H1 (cell line): Measurements from ENCODE around the gene TCAP. TPM values are rescaled to one million over a fixed set of nuclear protein-coding genes. Genes with fewer than 3 reads are reported as not detected.

Source experiments
- ASH2L ChIP-seq: fragments of 200-600, 300-600 bp; sonication (generic); IDR thresholded peaks from one replicate; pipeline ENCODE4 v1.7.1; 2017; ENCODE audit warnings: low read length
- HDAC2 ChIP-seq, 2 experiments: fragments of 300-600 bp in 1 of 2; sonication (generic) in 1 of 2; IDR thresholded peaks; 2 replicates each; pipeline ENCODE4 v1.6.1; 2011 to 2012; ENCODE audit warnings: low read depth in 2 of 2, low read length in 2 of 2, mild to moderate bottlenecking in 2 of 2, moderate library complexity in 2 of 2, borderline replicate concordance in 1 of 2, inconsistent platforms in 1 of 2
- JUND ChIP-seq: IDR thresholded peaks from 2 replicates; pipeline ENCODE4 v1.6.1; 2011; ENCODE audit warnings: mild to moderate bottlenecking, improper control_type of control experiment, low read length
- KDM1A ChIP-seq: fragments of 200-600, 300-600 bp; sonication (generic); IDR thresholded peaks from 2 replicates; pipeline ENCODE4 v1.7.1; 2016; ENCODE audit warnings: mild to moderate bottlenecking, low read length, borderline replicate concordance
- POLR2A ChIP-seq, 2 experiments: IDR thresholded peaks; 1 replicate in 1 of 2; 2 replicates in 1 of 2; pipeline ENCODE4 v1.6.1; 2011; ENCODE audit warnings: low read depth in 2 of 2, low read length in 2 of 2, mild to moderate bottlenecking in 2 of 2; ENCODE audit errors: control extremely low read depth in 1 of 2
- SUZ12 ChIP-seq: fragments of 200-600 bp; sonication (generic); IDR thresholded peaks from 2 replicates; pipeline ENCODE4 v1.6.1; 2012; ENCODE audit warnings: mild to moderate bottlenecking, inconsistent platforms, low read length, moderate library complexity, mixed read lengths
- polyA plus RNA-seq, 7 experiments: library from polyadenylated mRNA; depleted of rRNA in 3 of 7; stranded (reverse) in 5 of 7; unstranded in 2 of 7; fragments of >200 nt in 5 of 7; fragments of 200-250 nt in 2 of 7; gene quantifications; 1 replicate in 5 of 7; 2 replicates in 1 of 7; 4 replicates in 1 of 7; pipeline versions ENCODE4 v1.2.1 to v1.2.3, GENCODE V29; 2011 to 2013; ENCODE audit warnings: missing spikeins in 2 of 7, mixed read lengths in 2 of 7
- total RNA-seq: library from RNA; stranded (reverse); fragmentation: NEBNext Ultra II Directional; extraction: Animal tissue kit (Norgen Biotek cat#: 25700); gene quantifications from 2 replicates; pipeline ENCODE4 v1.2.1, GENCODE V29; 2021
- TF ChIP-seq, protein P1 (sequence below): IDR thresholded peaks from 2 replicates; pipeline ENCODE4 v1.6.1; 2011; ENCODE audit warnings: low read length, improper control_type of control experiment
- TF ChIP-seq, protein P2 (sequence below), 3 experiments: IDR thresholded peaks; 1 replicate in 2 of 3; 2 replicates in 1 of 3; pipeline versions ENCODE4 v1.5.1 to v1.6.1; 2011; ENCODE audit warnings: low read length in 3 of 3, mild to moderate bottlenecking in 3 of 3, inconsistent platforms in 2 of 3, low read depth in 1 of 3, moderate library complexity in 1 of 3; ENCODE audit not compliant: insufficient read depth in 1 of 3; ENCODE audit errors: control extremely low read depth in 1 of 3
- TF ChIP-seq, protein P3 (sequence below): IDR thresholded peaks from 2 replicates; pipeline ENCODE4 v1.6.1; 2012; ENCODE audit warnings: inconsistent platforms

The TCAP gene
- total and polyA plus RNA-seq, 2 of the 8 experiments (the other 6 are each of a cell fraction or from before 2014, with no cell fraction given), result 0.82 to 1.4 TPM

DNA sequence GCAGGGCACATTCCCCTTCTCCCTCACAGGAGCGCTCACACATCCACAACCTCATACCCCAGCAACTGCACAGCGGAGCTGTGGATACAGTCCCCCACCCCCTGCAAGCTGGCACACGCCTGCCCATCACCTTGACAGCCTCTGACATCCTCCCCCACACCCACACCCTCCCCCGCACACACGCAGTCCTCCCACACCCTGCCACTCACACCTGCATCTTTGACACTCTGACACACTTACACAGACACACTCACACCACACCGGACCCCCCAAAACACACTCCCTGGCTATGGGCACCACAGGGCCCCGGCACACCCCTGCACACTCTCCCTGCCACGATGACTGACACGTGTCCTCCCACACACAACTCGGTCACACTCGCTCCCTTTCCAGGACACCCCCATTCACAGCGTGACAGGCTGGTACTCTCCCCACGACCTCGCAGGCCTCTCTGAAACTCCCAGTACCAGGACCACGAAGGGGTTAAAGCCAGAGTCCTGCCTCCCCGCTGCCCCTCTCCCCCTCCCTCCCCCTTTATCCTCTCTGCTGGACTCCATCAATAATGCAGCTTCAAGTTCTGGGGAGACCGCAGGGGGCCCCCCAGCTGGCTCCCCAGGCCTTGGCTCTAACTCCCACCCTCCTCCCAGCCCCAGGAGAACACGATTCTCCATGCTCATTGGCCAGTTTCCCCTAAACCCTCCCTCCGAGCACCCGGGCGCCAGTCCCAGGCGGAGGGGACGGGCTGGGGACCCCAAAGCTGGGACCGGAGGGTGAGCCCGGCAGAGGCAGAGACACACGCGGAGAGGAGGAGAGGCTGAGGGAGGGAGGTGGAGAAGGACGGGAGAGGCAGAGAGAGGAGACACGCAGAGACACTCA lies 38.7 kb upstream of the TCAP start, which contains the start of gene PPP1R1B (continued):
- TF ChIP-seq ASH2L (peak; percentile 74), SUZ12 (no peak), KDM1A (peak; percentile 31; the same call in 1 of the 2 replicates), POLR2A (IDR thresholded peaks at IDR 0.05; ENCODE audit: control extremely low read depth in 1 of 2, low read depth in 2 of 2, low read length in 2 of 2) (no peak), JUND (no peak), HDAC2 (IDR thresholded peaks at IDR 0.05; ENCODE audit: borderline replicate concordance in 1 of 2, low read depth in 2 of 2, low read length in 2 of 2) (peak in 1 of 2 experiments; percentile 10; a peak in 2 of 4 replicates)
- TF ChIP-seq, protein P1, sequence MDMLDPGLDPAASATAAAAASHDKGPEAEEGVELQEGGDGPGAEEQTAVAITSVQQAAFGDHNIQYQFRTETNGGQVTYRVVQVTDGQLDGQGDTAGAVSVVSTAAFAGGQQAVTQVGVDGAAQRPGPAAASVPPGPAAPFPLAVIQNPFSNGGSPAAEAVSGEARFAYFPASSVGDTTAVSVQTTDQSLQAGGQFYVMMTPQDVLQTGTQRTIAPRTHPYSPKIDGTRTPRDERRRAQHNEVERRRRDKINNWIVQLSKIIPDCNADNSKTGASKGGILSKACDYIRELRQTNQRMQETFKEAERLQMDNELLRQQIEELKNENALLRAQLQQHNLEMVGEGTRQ, result no peak
- TF ChIP-seq, protein P2, sequence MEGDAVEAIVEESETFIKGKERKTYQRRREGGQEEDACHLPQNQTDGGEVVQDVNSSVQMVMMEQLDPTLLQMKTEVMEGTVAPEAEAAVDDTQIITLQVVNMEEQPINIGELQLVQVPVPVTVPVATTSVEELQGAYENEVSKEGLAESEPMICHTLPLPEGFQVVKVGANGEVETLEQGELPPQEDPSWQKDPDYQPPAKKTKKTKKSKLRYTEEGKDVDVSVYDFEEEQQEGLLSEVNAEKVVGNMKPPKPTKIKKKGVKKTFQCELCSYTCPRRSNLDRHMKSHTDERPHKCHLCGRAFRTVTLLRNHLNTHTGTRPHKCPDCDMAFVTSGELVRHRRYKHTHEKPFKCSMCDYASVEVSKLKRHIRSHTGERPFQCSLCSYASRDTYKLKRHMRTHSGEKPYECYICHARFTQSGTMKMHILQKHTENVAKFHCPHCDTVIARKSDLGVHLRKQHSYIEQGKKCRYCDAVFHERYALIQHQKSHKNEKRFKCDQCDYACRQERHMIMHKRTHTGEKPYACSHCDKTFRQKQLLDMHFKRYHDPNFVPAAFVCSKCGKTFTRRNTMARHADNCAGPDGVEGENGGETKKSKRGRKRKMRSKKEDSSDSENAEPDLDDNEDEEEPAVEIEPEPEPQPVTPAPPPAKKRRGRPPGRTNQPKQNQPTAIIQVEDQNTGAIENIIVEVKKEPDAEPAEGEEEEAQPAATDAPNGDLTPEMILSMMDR (IDR thresholded peaks at IDR 0.05; ENCODE audit: control extremely low read depth in 1 of 3, insufficient read depth in 1 of 3, low read depth in 1 of 3, low read length in 3 of 3), result no peak
- TF ChIP-seq, protein P3, sequence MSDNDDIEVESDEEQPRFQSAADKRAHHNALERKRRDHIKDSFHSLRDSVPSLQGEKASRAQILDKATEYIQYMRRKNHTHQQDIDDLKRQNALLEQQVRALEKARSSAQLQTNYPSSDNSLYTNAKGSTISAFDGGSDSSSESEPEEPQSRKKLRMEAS, result peak; percentile 57; the same call in 1 of the 2 replicates
